SU-DHL-6 (cell line): ENCODE data around the gene IVNS1ABP.

ENCODE experiments used
- CTCF ChIP-seq: fragments of 200-600 bp; sonication (generic); IDR thresholded peaks from one replicate; pipeline ENCODE4 v1.5.1; 2017; ENCODE audit warnings: antibody characterized with exemption, mild to moderate bottlenecking, low read length, moderate library complexity; ENCODE audit not compliant: insufficient read depth, poor library complexity, severe bottlenecking
- EZH2phosphoT487 ChIP-seq: fragments of 200-600 bp; sonication (generic), shearing (Covaris generic); conservative IDR thresholded peaks from 2 replicates; pipeline ENCODE4 v1.6.1; 2018; ENCODE audit warnings: mild to moderate bottlenecking, antibody characterized with exemption, low read length, moderate library complexity, mixed read lengths

- TF ChIP-seq CTCF: no peak
- TF ChIP-seq EZH2phosphoT487: no peak
These were observed 35.8 kb downstream of the IVNS1ABP start for GRCh38 chr1:185281245-185281644.
